Esophagus muscularis mucosa (tissue), 4 donors: ENCODE results near the gene ERGIC1. TPM values are rescaled to one million over a fixed set of nuclear protein-coding genes. Genes with fewer than 3 reads are reported as not detected.

Experiments
- DNase-seq: peaks from one replicate; pipeline ENCODE4 v3.0.0-alpha.2; 2017; ENCODE audit errors: extremely low spot score
- H3K27ac ChIP-seq, 4 donors: fragments of 200-600 bp; sonication (generic); replicated peaks in 1 of 4; 1 replicate in 3 of 4; 2 replicates in 1 of 4; pipeline ENCODE4 v1.5.1; 2016 to 2019; ENCODE audit warnings: mild to moderate bottlenecking in 1 of 4
- H3K27me3 ChIP-seq, 4 donors: fragments of 200-600 bp; sonication (generic); one replicate each; pipeline versions ENCODE4 v1.5.1 to v1.6.0; 2016 to 2019
- H3K36me3 ChIP-seq, 4 donors: fragments of 200-600 bp; sonication (generic); one replicate each; pipeline ENCODE4 v1.5.1; 2016 to 2019
- H3K4me1 ChIP-seq, 4 donors: fragments of 200-600 bp; sonication (generic); one replicate each; pipeline ENCODE4 v1.5.1; 2016 to 2019
- H3K4me3 ChIP-seq, 4 donors: fragments of 200-600 bp; sonication (generic); 1 replicate in 2 of 4; 2 replicates in 2 of 4; pipeline ENCODE4 v1.5.1; 2016 to 2019; ENCODE audit warnings: mild to moderate bottlenecking in 4 of 4, moderate library complexity in 1 of 4
- H3K9me3 ChIP-seq, 4 donors: fragments of 200-600 bp; sonication (generic); 1 replicate in 3 of 4; 2 replicates in 1 of 4; pipeline ENCODE4 v1.5.1; 2016 to 2019
- CTCF ChIP-seq, 3 experiments: fragments of 200-600 bp in 2 of 3; fragments of 450-650 bp in 1 of 3; sonication (generic) in 2 of 3; IDR thresholded peaks; one replicate each; pipeline ENCODE4 v1.5.1; 2017 to 2019; ENCODE audit warnings: antibody characterized with exemption in 3 of 3, mild to moderate bottlenecking in 2 of 3, moderate library complexity in 1 of 3
- EP300 ChIP-seq: sonication (generic); formaldehyde crosslinking; IDR thresholded peaks from one replicate; pipeline ENCODE4 v1.6.1; 2017; ENCODE audit warnings: antibody characterized with exemption
- POLR2A ChIP-seq: fragments of 450-650 bp; IDR thresholded peaks from one replicate; pipeline ENCODE4 v1.6.1; 2017; ENCODE audit warnings: antibody characterized with exemption, moderate library complexity, mild to moderate bottlenecking, low read depth
- POLR2AphosphoS5 ChIP-seq, 2 donors: sonication (generic); formaldehyde crosslinking; IDR thresholded peaks; one replicate each; pipeline ENCODE4 v1.6.1; 2017; ENCODE audit warnings: antibody characterized with exemption in 2 of 2
- WGBS: methylation state at CpG from one replicate; pipeline ENCODE4 v1.1.5; 2018; 5-methylcytosine and 5-hydroxymethylcytosine counted together
- intact Hi-C: fragments of 100-400 bp; cut with DNase I; formaldehyde crosslinking; loops from one replicate; pipeline ENCODE4 v1.15.1; 2023
- total RNA-seq, 4 donors: library from RNA; depleted of rRNA; stranded (reverse); fragments of >200 nt; gene quantifications; one replicate each; pipeline versions ENCODE4 v1.1.0 to v1.2.1, GENCODE V29; 2016

ERGIC1 gene
- total RNA-seq, 4 donors from 2014 or later = 105 to 161 (median 145) TPM

- TF ChIP-seq POLR2A (no peak), CTCF (IDR thresholded peaks at IDR 0.05) (no peak), EP300 (no peak), POLR2AphosphoS5 (IDR thresholded peaks at IDR 0.05) (no peak)
- H3K27ac ChIP-seq = peak overlapping the region in 3 of 4 donors; percentile 51 to 65 (median 63)
- H3K4me3 ChIP-seq = no peak overlapping the region
- H3K9me3 ChIP-seq = no peaks in the 10 kb centered on the region
- intact Hi-C loops = no loop called here
- H3K27me3 ChIP-seq = no peaks in the 10 kb centered on the region
- DNase-seq = no peak
- peaks cover 3 to 10% (median 8%) of the 10 kb centered on the region in 4 donors for H3K4me1 ChIP-seq
- WGBS = 88% methylated on average over 11 of the region's 11 CpGs
- peaks cover 6 to 89% (median 73%) of the 10 kb centered on the region in 4 donors for H3K36me3 ChIP-seq
Observed at GRCh38 chr5:172942556-172942955, 108.5 kb downstream of the ERGIC1 start.

GRCh38 chr5:172943283-172943841 lies 109.3 kb downstream of the ERGIC1 start:
- H3K4me1 ChIP-seq = peaks cover 3 to 10% (median 8%) of the 10 kb centered on the region in 4 donors
- H3K4me3 ChIP-seq = no peak overlapping the region
- peaks cover 6 to 82% (median 71%) of the 10 kb centered on the region in 4 donors for H3K36me3 ChIP-seq
- H3K27me3 ChIP-seq = no peaks in the 10 kb centered on the region
- H3K9me3 ChIP-seq = no peaks in the 10 kb centered on the region
- intact Hi-C loops = no loop called here
- TF ChIP-seq POLR2A (no peak), EP300 (no peak), CTCF (IDR thresholded peaks at IDR 0.05) (no peak), POLR2AphosphoS5 (IDR thresholded peaks at IDR 0.05) (peak; percentile 33 to 40)
- peak overlapping the region; percentile 40 to 65 (median 57) for H3K27ac ChIP-seq
- WGBS = 62% methylated on average over 18 of the region's 18 CpGs
- DNase-seq = no peak

- Histone ChIP-seq H3K27me3 (no peaks in the 10 kb centered on the region), H3K4me3 (no peak overlapping the region), H3K9me3 (no peaks in the 10 kb centered on the region), H3K27ac (peak overlapping the region; percentile 40 to 65 (median 57)), H3K36me3 (peaks cover 6 to 76% (median 67%) of the 10 kb centered on the region in 4 donors), H3K4me1 (peaks cover 3 to 10% (median 8%) of the 10 kb centered on the region in 4 donors)
- no peak for TF ChIP-seq POLR2AphosphoS5 (IDR thresholded peaks at IDR 0.05)
- TF ChIP-seq POLR2A = no peak
- TF ChIP-seq EP300 = no peak
- intact Hi-C loops = no loop called here
- DNase-seq = no peak
- 80% methylated on average over 8 of the region's 8 CpGs for WGBS
Observed at GRCh38 chr5:172943906-172944305, 109.9 kb downstream of the ERGIC1 start.

- no peak for DNase-seq
- no peak overlapping the region for H3K27ac ChIP-seq
- WGBS = 91% methylated on average over 6 of the region's 6 CpGs
- intact Hi-C loops = no loop called here
- peaks cover 3 to 10% (median 8%) of the 10 kb centered on the region in 4 donors for H3K4me1 ChIP-seq
- no peak overlapping the region for H3K4me3 ChIP-seq
- TF ChIP-seq POLR2AphosphoS5 (IDR thresholded peaks at IDR 0.05) (no peak), POLR2A (no peak), EP300 (no peak), CTCF (IDR thresholded peaks at IDR 0.05) (no peak)
- no peaks in the 10 kb centered on the region for H3K9me3 ChIP-seq
- no peaks in the 10 kb centered on the region for H3K27me3 ChIP-seq
- peaks cover 6 to 68% (median 61%) of the 10 kb centered on the region in 4 donors for H3K36me3 ChIP-seq
Observed at GRCh38 chr5:172944741-172945140, 110.7 kb downstream of the ERGIC1 start.

GRCh38 chr5:172945151-172945550 lies 111.1 kb downstream of the ERGIC1 start:
- no peak for DNase-seq
- TF ChIP-seq POLR2AphosphoS5 (IDR thresholded peaks at IDR 0.05) (no peak), EP300 (no peak), CTCF (IDR thresholded peaks at IDR 0.05) (no peak), POLR2A (no peak)
- no peak overlapping the region for H3K27ac ChIP-seq
- peaks cover 0 to 10% (median 8%) of the 10 kb centered on the region in 4 donors for H3K4me1 ChIP-seq
- H3K9me3 ChIP-seq = no peaks in the 10 kb centered on the region
- no peaks in the 10 kb centered on the region for H3K27me3 ChIP-seq
- no peak overlapping the region for H3K4me3 ChIP-seq
- intact Hi-C loops = no loop called here
- H3K36me3 ChIP-seq = peaks cover 6 to 67% (median 59%) of the 10 kb centered on the region in 4 donors
- 94% methylated on average over 6 of the region's 6 CpGs for WGBS
